ENCODE data around the gene NLGN3.
A peak's percentile ranks its signal among the peaks of the same experiment; 100 is the strongest.
"Not testable (repeated sequence)": the region's sequence is repeated elsewhere in the genome, so short reads cannot be mapped to it uniquely, and the experiment has no call there.

NLGN3 gene

DNA sequence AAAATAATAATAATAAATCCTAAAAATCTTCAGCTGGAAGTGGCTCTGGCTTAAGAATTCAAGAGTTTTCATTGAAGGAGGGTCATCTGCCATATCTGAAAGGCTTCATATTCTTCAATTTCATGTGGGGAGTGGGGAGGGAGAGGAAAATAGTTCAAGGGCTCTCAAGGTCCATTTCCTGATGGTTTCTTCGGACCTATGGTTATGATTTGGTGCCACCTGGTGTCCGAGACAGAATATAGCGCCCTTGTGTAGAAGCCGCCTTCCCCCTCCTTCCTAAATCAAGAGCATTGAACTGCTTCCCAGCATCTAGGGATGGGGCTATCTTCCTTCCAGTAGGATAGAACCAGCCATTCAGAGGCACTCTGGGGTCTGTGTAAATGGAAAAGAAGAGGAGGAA lies 34.3 kb downstream of the NLGN3 start:
- Histone ChIP-seq H3K79me2 (ENCODE audit: low read length) (no peaks in the 10 kb centered on the region), H3K4me1 (ENCODE audit: low read length) (peaks cover 26% of the 10 kb centered on the region), H3K27ac (ENCODE audit: low read length) (no peak overlapping the region), H2AFZ (ENCODE audit: low read depth, low read length) (no peak overlapping the region), H4K20me1 (ENCODE audit: insufficient read depth, low read length) (no peaks in the 10 kb centered on the region), H3K4me2 (ENCODE audit: low read length) (no peak overlapping the region), H3K36me3 (replicated peaks; ENCODE audit: low read depth, low read length) (peaks cover 35% of the 10 kb centered on the region), H3K27me3 (ENCODE audit: low read depth, low read length) (no peaks in the 10 kb centered on the region), H3K9ac (ENCODE audit: low read length) (no peak overlapping the region), H3K9me3 (ENCODE audit: insufficient read depth, low read length) (no peaks in the 10 kb centered on the region), H3K4me3 (ENCODE audit: low read length) (no peak overlapping the region)
- TF ChIP-seq EZH2phosphoT487 (IDR thresholded peaks at IDR 0.05; ENCODE audit: low read depth) (no peak), CTCF (IDR thresholded peaks at IDR 0.05; ENCODE audit: low read depth, low read length) (peak; percentile 67)

DNA sequence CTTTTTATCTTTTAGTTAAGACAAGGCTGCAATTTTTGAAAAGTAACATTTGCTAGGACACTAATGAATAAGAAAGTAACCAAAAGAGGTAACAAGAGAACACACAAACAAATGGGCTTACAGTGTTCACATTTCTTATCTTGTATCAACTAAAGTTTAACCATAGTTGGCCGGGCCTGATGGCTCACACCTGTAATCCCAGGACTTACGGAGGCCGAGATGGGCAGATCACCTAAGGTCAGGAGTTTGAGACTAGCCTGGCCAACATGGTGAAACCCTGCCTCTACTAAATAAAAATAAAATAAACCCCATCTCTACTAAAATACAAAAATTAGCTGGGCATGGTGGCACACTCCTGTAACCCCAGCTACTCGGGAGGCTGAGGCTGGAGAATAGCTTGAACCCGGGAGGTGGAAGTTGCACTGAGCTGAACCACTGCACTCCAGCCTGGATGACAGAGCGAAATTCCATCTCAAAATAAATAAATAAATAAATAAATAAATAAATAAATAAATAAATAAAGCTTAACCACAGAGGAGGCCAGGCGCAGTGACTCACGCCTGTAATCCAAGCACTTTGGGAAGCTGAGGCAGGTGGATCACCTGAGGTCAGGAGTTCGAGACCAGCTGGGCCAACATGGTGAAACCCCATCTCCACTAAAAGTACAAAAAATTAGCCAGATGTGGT lies 36.1 kb downstream of the NLGN3 start:
- H4K20me1 ChIP-seq (ENCODE audit: insufficient read depth, low read length); H2AFZ ChIP-seq (ENCODE audit: low read depth, low read length); H3K9me3 ChIP-seq (ENCODE audit: insufficient read depth, low read length); H3K79me2 ChIP-seq (ENCODE audit: low read length); H3K27me3 ChIP-seq (ENCODE audit: low read depth, low read length): not testable (repeated sequence)
- H3K4me1 ChIP-seq (ENCODE audit: low read length): peaks cover 26% of the 10 kb centered on the region
- peaks cover 22% of the 10 kb centered on the region for H3K36me3 ChIP-seq (replicated peaks; ENCODE audit: low read depth, low read length)
- peak overlapping the region; percentile 92; the same call in 1 of the 2 replicates for H3K9ac ChIP-seq (ENCODE audit: low read length)
- H3K4me3 ChIP-seq (ENCODE audit: low read length): peak overlapping the region; percentile 77
- H3K4me2 ChIP-seq (ENCODE audit: low read length): peak overlapping the region; percentile 96
- peak overlapping the region; percentile 97 for H3K27ac ChIP-seq (ENCODE audit: low read length)

GRCh38 chrX:71181558-71181909 lies 36.9 kb downstream of the NLGN3 start:
- Histone ChIP-seq H3K27ac (ENCODE audit: low read length) (peak overlapping the region; percentile 97), H3K9me3 (ENCODE audit: insufficient read depth, low read length) (no peaks in the 10 kb centered on the region), H3K9ac (ENCODE audit: low read length) (peak overlapping the region; percentile 92), H3K4me2 (ENCODE audit: low read length) (peak overlapping the region; percentile 96), H3K27me3 (ENCODE audit: low read depth, low read length) (no peaks in the 10 kb centered on the region), H2AFZ (ENCODE audit: low read depth, low read length) (0 out of 2 replicates have a peak overlapping the region, but pooled peaks have one; percentile 25), H3K4me1 (ENCODE audit: low read length) (peaks cover 26% of the 10 kb centered on the region), H3K4me3 (ENCODE audit: low read length) (peak overlapping the region; percentile 77), H3K79me2 (ENCODE audit: low read length) (no peaks in the 10 kb centered on the region), H3K36me3 (replicated peaks; ENCODE audit: low read depth, low read length) (peaks cover 22% of the 10 kb centered on the region), H4K20me1 (ENCODE audit: insufficient read depth, low read length) (no peaks in the 10 kb centered on the region)
- TF ChIP-seq EZH2phosphoT487 (IDR thresholded peaks at IDR 0.05; ENCODE audit: low read depth) (no peak), CTCF (IDR thresholded peaks at IDR 0.05; ENCODE audit: low read depth, low read length) (no peak)

- H3K27me3 ChIP-seq (ENCODE audit: low read depth, low read length): no peaks in the 10 kb centered on the region
- H3K9ac ChIP-seq (ENCODE audit: low read length): peak overlapping the region; percentile 92
- 0 out of 2 replicates have a peak, but pooled peaks cover 4% of the 10 kb centered on the region for H3K79me2 ChIP-seq (ENCODE audit: low read length)
- TF ChIP-seq EZH2phosphoT487 (IDR thresholded peaks at IDR 0.05; ENCODE audit: low read depth) (no peak), CTCF (IDR thresholded peaks at IDR 0.05; ENCODE audit: low read depth, low read length) (no peak)
- H3K4me3 ChIP-seq (ENCODE audit: low read length): peak overlapping the region; percentile 77
- peaks cover 26% of the 10 kb centered on the region for H3K4me1 ChIP-seq (ENCODE audit: low read length)
- peak overlapping the region; percentile 96 for H3K4me2 ChIP-seq (ENCODE audit: low read length)
- H4K20me1 ChIP-seq (ENCODE audit: insufficient read depth, low read length): no peaks in the 10 kb centered on the region
- peak overlapping the region; percentile 97 for H3K27ac ChIP-seq (ENCODE audit: low read length)
- H2AFZ ChIP-seq (ENCODE audit: low read depth, low read length): 0 out of 2 replicates have a peak overlapping the region, but pooled peaks have one; percentile 25
- peaks cover 18% of the 10 kb centered on the region for H3K36me3 ChIP-seq (replicated peaks; ENCODE audit: low read depth, low read length)
- no peaks in the 10 kb centered on the region for H3K9me3 ChIP-seq (ENCODE audit: insufficient read depth, low read length)
Observed at GRCh38 chrX:71181910-71182799, 37.5 kb downstream of the NLGN3 start.
